ENCODE data around the gene SUCNR1. TPM values are rescaled to one million over a fixed set of nuclear protein-coding genes. Genes with fewer than 3 reads are reported as not detected.

SUCNR1 gene
- total RNA-seq, 1 donor from 2014 or later: 3.1 TPM

- Histone ChIP-seq H3K27me3 (no peaks in the 10 kb centered on the region), H3K9me3 (no peaks in the 10 kb centered on the region), H3K27ac (peak overlapping the region in 1 of 2 donors; percentile 35), H3K4me1 (peaks cover 0 to 6% of the 10 kb centered on the region in 2 donors), H3K36me3 (no peaks in the 10 kb centered on the region), H3K4me3 (no peak overlapping the region)
- intact Hi-C loops (cut with DNase I): loop anchor here (5.0 to 10.0 kb wide), 4 partner anchors 144 to 691 kb away; no protein-coding TSS in a partner anchor
- DNase-seq (ENCODE audit: low spot score in 2 of 2): no peak
- peak; percentile 56 to 73 (median 61) for TF ChIP-seq CTCF (IDR thresholded peaks at IDR 0.05)
These were observed 45.0 kb downstream of the SUCNR1 start for GRCh38 chr3:151918253-151919029.

GRCh38 chr3:151919030-151919328 lies 45.5 kb downstream of the SUCNR1 start:
- Histone ChIP-seq H3K27ac (peak overlapping the region in 1 of 2 donors; percentile 35), H3K36me3 (no peaks in the 10 kb centered on the region), H3K9me3 (no peaks in the 10 kb centered on the region), H3K27me3 (no peaks in the 10 kb centered on the region), H3K4me3 (no peak overlapping the region), H3K4me1 (peaks cover 0 to 6% of the 10 kb centered on the region in 2 donors)
- intact Hi-C loops (cut with DNase I): loop anchor here (5.0 to 10.0 kb wide), 4 partner anchors 144 to 692 kb away; no protein-coding TSS in a partner anchor
- TF ChIP-seq CTCF (IDR thresholded peaks at IDR 0.05): no peak
- no peak for DNase-seq (ENCODE audit: low spot score in 2 of 2)

GRCh38 chr3:151919446-151919845 lies 46.0 kb downstream of the SUCNR1 start:
- no peak overlapping the region for H3K4me3 ChIP-seq
- H3K36me3 ChIP-seq: no peaks in the 10 kb centered on the region
- no peaks in the 10 kb centered on the region for H3K9me3 ChIP-seq
- peaks cover 0 to 6% of the 10 kb centered on the region in 2 donors for H3K4me1 ChIP-seq
- no peaks in the 10 kb centered on the region for H3K27me3 ChIP-seq
- no peak for TF ChIP-seq CTCF (IDR thresholded peaks at IDR 0.05)
- H3K27ac ChIP-seq: peak overlapping the region in 1 of 2 donors; percentile 35
- intact Hi-C loops (cut with DNase I): loop anchor here (5.0 to 10.0 kb wide), 4 partner anchors 145 to 692 kb away; no protein-coding TSS in a partner anchor
- no peak for DNase-seq (ENCODE audit: low spot score in 2 of 2)

- no peak for TF ChIP-seq CTCF (IDR thresholded peaks at IDR 0.05)
- Histone ChIP-seq H3K4me1 (peaks cover 0 to 10% of the 10 kb centered on the region in 2 donors), H3K9me3 (no peaks in the 10 kb centered on the region), H3K27ac (no peak overlapping the region), H3K27me3 (no peaks in the 10 kb centered on the region), H3K36me3 (no peaks in the 10 kb centered on the region), H3K4me3 (no peak overlapping the region)
- intact Hi-C loops (cut with DNase I): no loop called here
- DNase-seq (ENCODE audit: low spot score in 2 of 2): no peak
These were observed 50.5 kb downstream of the SUCNR1 start for GRCh38 chr3:151923901-151924300.

GRCh38 chr3:151924753-151925152 lies 51.3 kb downstream of the SUCNR1 start:
- DNase-seq (ENCODE audit: low spot score in 2 of 2): no peak
- H3K27me3 ChIP-seq: no peaks in the 10 kb centered on the region
- no peak overlapping the region for H3K27ac ChIP-seq
- no peak for TF ChIP-seq CTCF (IDR thresholded peaks at IDR 0.05)
- H3K4me1 ChIP-seq: peaks cover 0 to 10% of the 10 kb centered on the region in 2 donors
- no peak overlapping the region for H3K4me3 ChIP-seq
- intact Hi-C loops (cut with DNase I): loop anchor here (5.0 kb wide), 1 partner anchor 548 kb away; no protein-coding TSS in a partner anchor
- H3K9me3 ChIP-seq: no peaks in the 10 kb centered on the region
- H3K36me3 ChIP-seq: no peaks in the 10 kb centered on the region

All from ascending aorta (tissue), 2 donors.